Keratinocyte (primary cell): ENCODE results near the gene ANGPTL4. TPM values are rescaled to one million over a fixed set of nuclear protein-coding genes. Genes with fewer than 3 reads are reported as not detected.

ENCODE experiments used
- DNase-seq: peaks from one replicate; pipeline ENCODE4 v3.0.0-alpha.2; 2011; ENCODE audit warnings: low read depth, missing footprints, low spot score
- FAIRE-seq: peaks from 2 replicates; lab custom pipeline; 2011; peaks lifted over from hg19 to GRCh38; lab: Jason Lieb, UNC
- H2AFZ ChIP-seq: 2 replicates; pipeline ENCODE4 v1.6.0; 2012; ENCODE audit warnings: low read length, control low read depth, inconsistent platforms; ENCODE audit not compliant: control insufficient read depth
- H3K27ac ChIP-seq: 2 replicates; pipeline ENCODE4 v1.5.1; 2011; ENCODE audit warnings: low read length; ENCODE audit not compliant: control insufficient read depth, insufficient read depth
- H3K27me3 ChIP-seq: 3 replicates; pipeline ENCODE4 v1.6.0; 2011; ENCODE audit warnings: low read length; ENCODE audit not compliant: control insufficient read depth, insufficient read depth; ENCODE audit errors: extremely low read depth
- H3K36me3 ChIP-seq, 2 experiments: 2 replicates in 1 of 2; 3 replicates in 1 of 2; pipeline ENCODE4 v1.5.1; 2011; ENCODE audit warnings: low read length in 2 of 2, mild to moderate bottlenecking in 1 of 2; ENCODE audit not compliant: control insufficient read depth in 2 of 2, insufficient read depth in 2 of 2; ENCODE audit errors: extremely low read depth in 1 of 2
- H3K4me1 ChIP-seq: 3 replicates; pipeline ENCODE4 v1.5.1; 2011; ENCODE audit warnings: low read length; ENCODE audit not compliant: control insufficient read depth, insufficient read depth; ENCODE audit errors: extremely low read depth
- H3K4me2 ChIP-seq: 3 replicates; pipeline ENCODE4 v1.6.0; 2011; ENCODE audit warnings: low read depth, low read length; ENCODE audit not compliant: control insufficient read depth, insufficient read depth; ENCODE audit errors: extremely low read depth
- H3K4me3 ChIP-seq, 3 experiments: fragments of 200-600 bp in 1 of 3; sonication (generic) in 1 of 3; 2 replicates in 2 of 3; 3 replicates in 1 of 3; pipeline ENCODE4 v1.5.1; 2011 to 2016; ENCODE audit warnings: low read length in 3 of 3, mild to moderate bottlenecking in 3 of 3, control low read depth in 2 of 3, inconsistent platforms in 1 of 3, low read depth in 1 of 3, mixed read lengths in 1 of 3, mixed run types in 1 of 3, moderate library complexity in 1 of 3; ENCODE audit not compliant: control insufficient read depth in 2 of 3, insufficient read depth in 2 of 3; ENCODE audit errors: extremely low read depth in 1 of 3
- H3K79me2 ChIP-seq: 2 replicates; pipeline ENCODE4 v1.6.0; 2012; ENCODE audit warnings: low read length; ENCODE audit not compliant: control insufficient read depth, insufficient read depth
- H3K9ac ChIP-seq: 3 replicates; pipeline ENCODE4 v1.6.0; 2011; ENCODE audit warnings: low read length; ENCODE audit not compliant: control insufficient read depth, insufficient read depth; ENCODE audit errors: extremely low read depth
- H3K9me1 ChIP-seq: 3 replicates; pipeline ENCODE4 v1.6.0; 2011; ENCODE audit warnings: low read length; ENCODE audit not compliant: control insufficient read depth, insufficient read depth; ENCODE audit errors: extremely low read depth
- H3K9me3 ChIP-seq: 2 replicates; pipeline ENCODE4 v1.5.1; 2012; ENCODE audit warnings: low read depth, low read length; ENCODE audit not compliant: control insufficient read depth
- H4K20me1 ChIP-seq: 3 replicates; pipeline ENCODE4 v1.6.0; 2011; ENCODE audit warnings: low read length; ENCODE audit not compliant: control insufficient read depth, insufficient read depth; ENCODE audit errors: extremely low read depth
- EZH2 ChIP-seq: IDR thresholded peaks from one replicate; pipeline ENCODE4 v1.6.1; 2012; ENCODE audit warnings: inconsistent platforms, mild to moderate bottlenecking, low read length, moderate library complexity
- dilution Hi-C: fragments of 300-500 bp; cut with MboI; formaldehyde crosslinking; loops from one replicate; pipeline ENCODE4 v1.7.0; 2020; ENCODE audit warnings: low sequenced_read_pairs; ENCODE audit not compliant: extremely low pct_ligation_motif_present
- polyA plus RNA-seq, 5 experiments: library from polyadenylated mRNA; depleted of rRNA in 3 of 5; stranded (reverse) in 3 of 5; stranded (forward) in 1 of 5; unstranded in 1 of 5; fragments of >200 nt; gene quantifications; 1 replicate in 1 of 5; 2 replicates in 3 of 5; 3 replicates in 1 of 5; pipeline versions ENCODE4 v1.2.1 to v1.2.3, GENCODE V29; 2011 to 2012; ENCODE audit warnings: missing spikeins in 2 of 5, low read depth in 1 of 5, low replicate concordance in 1 of 5
- TF ChIP-seq, protein P1 (sequence below), 3 experiments: IDR thresholded peaks in 1 of 3; conservative IDR thresholded peaks in 1 of 3; optimal IDR thresholded peaks in 1 of 3; 2 replicates in 2 of 3; 3 replicates in 1 of 3; pipeline versions ENCODE3 to v1.5.1; 2011; ENCODE audit warnings: low read length in 3 of 3, mild to moderate bottlenecking in 3 of 3, moderate library complexity in 2 of 3, control low read depth in 1 of 3, inconsistent platforms in 1 of 3; ENCODE audit not compliant: insufficient read depth in 2 of 3; ENCODE audit errors: extremely low read depth in 1 of 3

The ANGPTL4 gene
- polyA plus RNA-seq, 1 donor (not counting 4 experiments of a cell fraction or from before 2014, with no cell fraction given), result 102 TPM

DNA sequence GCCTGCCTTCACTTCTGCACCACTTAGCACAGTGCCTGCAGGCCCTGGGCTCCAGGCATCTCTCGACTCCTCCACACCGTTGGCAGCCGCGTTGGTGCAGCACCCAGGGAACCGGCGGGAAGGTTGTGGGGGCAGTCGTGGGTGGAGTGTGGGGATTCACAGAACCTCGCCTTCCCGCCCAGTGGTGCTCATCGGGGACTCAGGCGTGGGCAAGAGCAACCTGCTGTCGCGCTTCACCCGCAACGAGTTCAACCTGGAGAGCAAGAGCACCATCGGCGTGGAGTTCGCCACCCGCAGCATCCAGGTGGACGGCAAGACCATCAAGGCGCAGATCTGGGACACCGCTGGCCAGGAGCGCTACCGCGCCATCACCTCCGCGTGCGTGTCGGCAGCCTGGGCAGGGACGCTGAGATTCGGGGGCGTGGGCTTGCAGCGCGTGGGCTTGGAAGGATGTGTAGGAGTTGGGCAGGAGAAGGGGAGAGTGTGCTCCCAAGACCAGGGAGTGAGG is 35.8 kb downstream of the ANGPTL4 start:
- peaks cover 4% of the 10 kb centered on the region for H3K9me1 ChIP-seq
- H3K4me1 ChIP-seq, result peaks cover 30% of the 10 kb centered on the region
- H3K9me3 ChIP-seq, result no peaks in the 10 kb centered on the region
- peaks cover 3 to 14% of the 10 kb centered on the region in 2 experiments for H3K36me3 ChIP-seq
- H3K27me3 ChIP-seq, result no peaks in the 10 kb centered on the region
- H3K27ac ChIP-seq, result no peak overlapping the region
- H2AFZ ChIP-seq, result no peak overlapping the region
- dilution Hi-C loops, result no loop called here
- H4K20me1 ChIP-seq, result peaks cover 5% of the 10 kb centered on the region
- H3K79me2 ChIP-seq, result peaks cover 32% of the 10 kb centered on the region
- H3K9ac ChIP-seq, result no peak overlapping the region
- H3K4me2 ChIP-seq, result no peak overlapping the region
- no peak for FAIRE-seq
- TF ChIP-seq, protein P1, sequence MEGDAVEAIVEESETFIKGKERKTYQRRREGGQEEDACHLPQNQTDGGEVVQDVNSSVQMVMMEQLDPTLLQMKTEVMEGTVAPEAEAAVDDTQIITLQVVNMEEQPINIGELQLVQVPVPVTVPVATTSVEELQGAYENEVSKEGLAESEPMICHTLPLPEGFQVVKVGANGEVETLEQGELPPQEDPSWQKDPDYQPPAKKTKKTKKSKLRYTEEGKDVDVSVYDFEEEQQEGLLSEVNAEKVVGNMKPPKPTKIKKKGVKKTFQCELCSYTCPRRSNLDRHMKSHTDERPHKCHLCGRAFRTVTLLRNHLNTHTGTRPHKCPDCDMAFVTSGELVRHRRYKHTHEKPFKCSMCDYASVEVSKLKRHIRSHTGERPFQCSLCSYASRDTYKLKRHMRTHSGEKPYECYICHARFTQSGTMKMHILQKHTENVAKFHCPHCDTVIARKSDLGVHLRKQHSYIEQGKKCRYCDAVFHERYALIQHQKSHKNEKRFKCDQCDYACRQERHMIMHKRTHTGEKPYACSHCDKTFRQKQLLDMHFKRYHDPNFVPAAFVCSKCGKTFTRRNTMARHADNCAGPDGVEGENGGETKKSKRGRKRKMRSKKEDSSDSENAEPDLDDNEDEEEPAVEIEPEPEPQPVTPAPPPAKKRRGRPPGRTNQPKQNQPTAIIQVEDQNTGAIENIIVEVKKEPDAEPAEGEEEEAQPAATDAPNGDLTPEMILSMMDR (optimal IDR thresholded peaks at IDR 0.05 in 1 of 3, IDR thresholded peaks at IDR 0.05 in 1 of 3, conservative IDR thresholded peaks at IDR 0.05 in 1 of 3; ENCODE audit: extremely low read depth in 1 of 3, insufficient read depth in 2 of 3, low read length in 3 of 3), result no peak
- TF ChIP-seq EZH2, result no peak
- no peak overlapping the region for H3K4me3 ChIP-seq
- DNase-seq, result no peak

DNA sequence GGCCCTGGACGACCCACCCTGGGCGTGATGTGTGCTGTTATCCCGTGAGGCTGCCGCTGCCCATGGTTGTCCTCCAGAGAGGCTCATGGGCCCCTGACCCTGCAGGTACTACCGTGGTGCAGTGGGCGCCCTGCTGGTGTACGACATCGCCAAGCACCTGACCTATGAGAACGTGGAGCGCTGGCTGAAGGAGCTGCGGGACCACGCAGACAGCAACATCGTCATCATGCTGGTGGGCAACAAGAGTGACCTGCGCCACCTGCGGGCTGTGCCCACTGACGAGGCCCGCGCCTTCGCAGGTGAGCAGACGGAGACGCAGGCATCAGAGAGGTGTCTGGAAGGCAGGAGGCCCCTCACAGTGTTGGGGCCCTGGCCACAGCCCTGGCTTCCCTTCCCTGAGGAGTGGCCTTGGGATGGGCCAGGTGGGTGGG is 38.0 kb downstream of the ANGPTL4 start:
- Histone ChIP-seq H3K4me2 (no peak overlapping the region), H3K9me3 (no peaks in the 10 kb centered on the region), H3K4me3 (no peak overlapping the region), H3K4me1 (peaks cover 15% of the 10 kb centered on the region), H3K27ac (no peak overlapping the region), H3K79me2 (peaks cover 18% of the 10 kb centered on the region), H3K9me1 (peaks cover 4% of the 10 kb centered on the region), H2AFZ (no peak overlapping the region), H4K20me1 (no peaks in the 10 kb centered on the region), H3K9ac (no peak overlapping the region), H3K27me3 (no peaks in the 10 kb centered on the region), H3K36me3 (peaks cover 5 to 14% of the 10 kb centered on the region in 2 experiments)
- dilution Hi-C loops, result no loop called here
- no peak for DNase-seq
- no peak for FAIRE-seq
- TF ChIP-seq, protein P1 (optimal IDR thresholded peaks at IDR 0.05 in 1 of 3, IDR thresholded peaks at IDR 0.05 in 1 of 3, conservative IDR thresholded peaks at IDR 0.05 in 1 of 3; ENCODE audit: extremely low read depth in 1 of 3, insufficient read depth in 2 of 3, low read length in 3 of 3), result no peak
- no peak for TF ChIP-seq EZH2
